SK-N-SH treated with all-trans-retinoic acid at 6 μM for 48 hours (cell line): ENCODE measurements around the gene EPRS1.

Experiments used
- ATAC-seq: fragments of 200-7000 bp; cut with Tn5 transposase; 3 replicates; pipeline ENCODE4 v1.9.1; 2020; ENCODE audit warnings: mild to moderate bottlenecking, moderate library complexity
- ARNTL ChIP-seq: fragments of 450-650 bp; formaldehyde crosslinking; IDR thresholded peaks from 2 replicates; pipeline ENCODE4 v1.5.0; 2020; ENCODE audit warnings: low read depth, mild to moderate bottlenecking, moderate library complexity, borderline replicate concordance
- BACH2 ChIP-seq: fragments of 250-450 bp; sonication (Bioruptor Pico); IDR thresholded peaks from 2 replicates; pipeline ENCODE4 v1.9.0; 2021; ENCODE audit warnings: mild to moderate bottlenecking, borderline replicate concordance
- CREB5 ChIP-seq: fragments of 250-450 bp; sonication (Bioruptor Pico); IDR thresholded peaks from 2 replicates; pipeline ENCODE4 v1.5.1; 2020; ENCODE audit warnings: low read depth, mild to moderate bottlenecking, moderate library complexity
- CSDC2 ChIP-seq: fragments of 250-450 bp; sonication (Bioruptor Pico); IDR thresholded peaks from 2 replicates; pipeline ENCODE4 v1.5.0; 2020; ENCODE audit warnings: mild to moderate bottlenecking, moderate library complexity
- CSRNP3 ChIP-seq: fragments of 250-450 bp; sonication (Bioruptor Pico); IDR thresholded peaks from 2 replicates; pipeline ENCODE4 v1.5.1; 2021; ENCODE audit warnings: mild to moderate bottlenecking, moderate library complexity
- ESRRG ChIP-seq: fragments of 250-450 bp; sonication (Bioruptor Pico); IDR thresholded peaks from 2 replicates; pipeline ENCODE4 v1.6.1; 2021; ENCODE audit warnings: mild to moderate bottlenecking
- GLIS3 ChIP-seq: fragments of 250-450 bp; sonication (Bioruptor Pico); IDR thresholded peaks from 2 replicates; pipeline ENCODE4 v1.5.0; 2020; ENCODE audit warnings: mild to moderate bottlenecking, moderate library complexity
- ISL1 ChIP-seq: fragments of 250-450 bp; sonication (Bioruptor Pico); IDR thresholded peaks from 2 replicates; pipeline ENCODE4 v2.1.2; 2022; ENCODE audit warnings: mild to moderate bottlenecking, moderate library complexity
- OSR1 ChIP-seq: fragments of 250-450 bp; sonication (Bioruptor Pico); IDR thresholded peaks from 2 replicates; pipeline ENCODE4 v1.8.0; 2022; ENCODE audit warnings: moderate library complexity, mild to moderate bottlenecking, inconsistent platforms
- PATZ1 ChIP-seq: fragments of 250-450 bp; sonication (Bioruptor Pico); IDR thresholded peaks from 2 replicates; pipeline ENCODE4 v1.8.0; 2020; ENCODE audit warnings: mild to moderate bottlenecking, moderate library complexity, borderline replicate concordance
- PPARA ChIP-seq: fragments of 250-450 bp; sonication (Bioruptor Pico); IDR thresholded peaks from 2 replicates; pipeline ENCODE4 v1.5.0; 2020; ENCODE audit warnings: mild to moderate bottlenecking, borderline replicate concordance
- RARB ChIP-seq: fragments of 250-450 bp; sonication (Bioruptor Pico); IDR thresholded peaks from 2 replicates; pipeline ENCODE4 v1.8.0; 2021; ENCODE audit warnings: mild to moderate bottlenecking, moderate library complexity
- SNAI2 ChIP-seq: fragments of 250-450 bp; sonication (Bioruptor Pico); IDR thresholded peaks from 2 replicates; pipeline ENCODE4 v1.5.0; 2020; ENCODE audit warnings: mild to moderate bottlenecking, moderate library complexity
- TCF4 ChIP-seq: fragments of 250-450 bp; sonication (Bioruptor Pico); IDR thresholded peaks from 2 replicates; pipeline ENCODE4 v1.8.0; 2021; ENCODE audit warnings: mild to moderate bottlenecking, moderate library complexity, borderline replicate concordance
- TOX ChIP-seq: fragments of 250-450 bp; sonication (Bioruptor Pico); IDR thresholded peaks from 2 replicates; pipeline ENCODE4 v1.8.0; 2021; ENCODE audit warnings: mild to moderate bottlenecking, moderate library complexity, borderline replicate concordance
- ZC3H10 ChIP-seq: fragments of 250-450 bp; sonication (Bioruptor Pico); IDR thresholded peaks from 2 replicates; pipeline ENCODE4 v1.5.1; 2021; ENCODE audit warnings: mild to moderate bottlenecking, moderate library complexity
- ZFP3 ChIP-seq: fragments of 250-450 bp; sonication (Bioruptor Pico); IDR thresholded peaks from 2 replicates; pipeline ENCODE4 v1.5.0; 2020; ENCODE audit warnings: mild to moderate bottlenecking, moderate library complexity
- ZFP30 ChIP-seq: fragments of 450-650 bp; formaldehyde crosslinking; IDR thresholded peaks from 2 replicates; pipeline ENCODE4 v1.5.0; 2022; ENCODE audit warnings: mild to moderate bottlenecking, moderate library complexity
- ZNF565 ChIP-seq: fragments of 450-650 bp; formaldehyde crosslinking; conservative IDR thresholded peaks from 2 replicates; pipeline ENCODE4 v1.5.0; 2020; ENCODE audit warnings: low read depth, mild to moderate bottlenecking, moderate library complexity
- ZNF70 ChIP-seq: fragments of 450-650 bp; formaldehyde crosslinking; IDR thresholded peaks from 2 replicates; pipeline ENCODE4 v1.5.0; 2020; ENCODE audit warnings: mild to moderate bottlenecking, moderate library complexity
- ZNF8 ChIP-seq: fragments of 450-650 bp; formaldehyde crosslinking; IDR thresholded peaks from 2 replicates; pipeline ENCODE4 v1.5.0; 2020; ENCODE audit warnings: mild to moderate bottlenecking, moderate library complexity
- TF ChIP-seq, protein P1 (sequence below): fragments of 250-450 bp; sonication (Bioruptor Pico); IDR thresholded peaks from 2 replicates; pipeline ENCODE4 v1.5.0; 2020; ENCODE audit warnings: mild to moderate bottlenecking, moderate library complexity

The EPRS1 gene

DNA sequence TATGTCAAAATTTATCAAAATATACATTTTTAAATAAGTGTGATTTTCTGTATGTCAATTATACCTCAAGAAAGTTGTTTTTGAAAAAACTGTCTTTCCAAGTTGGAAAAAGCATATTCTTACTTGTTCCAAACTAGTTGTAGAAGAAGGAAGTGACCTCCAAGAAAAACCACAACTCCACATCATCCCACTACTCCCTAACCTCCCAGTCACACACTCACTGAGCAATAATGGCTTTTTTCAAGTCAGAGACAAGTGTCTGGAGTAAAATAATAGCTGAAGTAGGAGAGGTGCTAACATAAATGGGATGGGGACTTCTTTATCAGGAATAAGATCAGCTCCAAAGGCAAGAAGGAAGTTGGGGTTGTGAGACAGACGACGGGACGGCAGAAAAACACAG lies 13.4 kb downstream of the EPRS1 start (continued):
- TF ChIP-seq CREB5, result no peak

DNA sequence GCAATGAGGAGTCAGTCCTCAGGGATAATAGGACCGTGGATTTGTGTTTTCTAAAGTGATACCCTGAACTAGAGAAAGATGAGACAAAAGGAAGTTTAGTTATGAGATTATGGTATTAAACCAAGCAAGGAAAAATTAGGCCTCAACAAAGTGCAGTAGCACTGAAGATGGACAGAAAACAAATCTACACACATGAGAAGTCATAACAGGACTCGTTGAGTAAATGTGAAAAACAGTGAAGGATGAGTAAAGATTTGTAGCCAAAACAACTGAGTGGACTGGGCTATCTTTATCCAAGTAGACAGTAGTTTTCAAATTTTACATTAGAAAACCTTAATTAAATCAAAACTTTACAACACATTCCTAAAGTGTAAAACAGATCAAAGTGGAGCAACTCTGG lies 15.0 kb downstream of the EPRS1 start:
- TF ChIP-seq ISL1 (no peak), ZNF565 (CRISPR knock-in tag) (no peak), TOX (CRISPR knock-in tag) (no peak), ZNF70 (CRISPR knock-in tag) (no peak), CSDC2 (no peak), CSRNP3 (CRISPR knock-in tag) (no peak), SNAI2 (CRISPR knock-in tag) (no peak), OSR1 (CRISPR knock-in tag) (no peak), ZNF8 (CRISPR knock-in tag) (no peak), BACH2 (CRISPR knock-in tag) (no peak), PATZ1 (CRISPR knock-in tag) (no peak), ESRRG (CRISPR knock-in tag) (no peak), TCF4 (CRISPR knock-in tag) (no peak), ZFP30 (CRISPR knock-in tag) (no peak), RARB (CRISPR knock-in tag) (no peak), GLIS3 (no peak), ZC3H10 (CRISPR knock-in tag) (no peak), ARNTL (CRISPR knock-in tag) (no peak), PPARA (CRISPR knock-in tag) (no peak)
- TF ChIP-seq, protein P1, sequence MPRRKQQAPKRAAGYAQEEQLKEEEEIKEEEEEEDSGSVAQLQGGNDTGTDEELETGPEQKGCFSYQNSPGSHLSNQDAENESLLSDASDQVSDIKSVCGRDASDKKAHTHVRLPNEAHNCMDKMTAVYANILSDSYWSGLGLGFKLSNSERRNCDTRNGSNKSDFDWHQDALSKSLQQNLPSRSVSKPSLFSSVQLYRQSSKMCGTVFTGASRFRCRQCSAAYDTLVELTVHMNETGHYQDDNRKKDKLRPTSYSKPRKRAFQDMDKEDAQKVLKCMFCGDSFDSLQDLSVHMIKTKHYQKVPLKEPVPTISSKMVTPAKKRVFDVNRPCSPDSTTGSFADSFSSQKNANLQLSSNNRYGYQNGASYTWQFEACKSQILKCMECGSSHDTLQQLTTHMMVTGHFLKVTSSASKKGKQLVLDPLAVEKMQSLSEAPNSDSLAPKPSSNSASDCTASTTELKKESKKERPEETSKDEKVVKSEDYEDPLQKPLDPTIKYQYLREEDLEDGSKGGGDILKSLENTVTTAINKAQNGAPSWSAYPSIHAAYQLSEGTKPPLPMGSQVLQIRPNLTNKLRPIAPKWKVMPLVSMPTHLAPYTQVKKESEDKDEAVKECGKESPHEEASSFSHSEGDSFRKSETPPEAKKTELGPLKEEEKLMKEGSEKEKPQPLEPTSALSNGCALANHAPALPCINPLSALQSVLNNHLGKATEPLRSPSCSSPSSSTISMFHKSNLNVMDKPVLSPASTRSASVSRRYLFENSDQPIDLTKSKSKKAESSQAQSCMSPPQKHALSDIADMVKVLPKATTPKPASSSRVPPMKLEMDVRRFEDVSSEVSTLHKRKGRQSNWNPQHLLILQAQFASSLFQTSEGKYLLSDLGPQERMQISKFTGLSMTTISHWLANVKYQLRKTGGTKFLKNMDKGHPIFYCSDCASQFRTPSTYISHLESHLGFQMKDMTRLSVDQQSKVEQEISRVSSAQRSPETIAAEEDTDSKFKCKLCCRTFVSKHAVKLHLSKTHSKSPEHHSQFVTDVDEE (CRISPR knock-in tag), result no peak
- no peak for ATAC-seq

DNA sequence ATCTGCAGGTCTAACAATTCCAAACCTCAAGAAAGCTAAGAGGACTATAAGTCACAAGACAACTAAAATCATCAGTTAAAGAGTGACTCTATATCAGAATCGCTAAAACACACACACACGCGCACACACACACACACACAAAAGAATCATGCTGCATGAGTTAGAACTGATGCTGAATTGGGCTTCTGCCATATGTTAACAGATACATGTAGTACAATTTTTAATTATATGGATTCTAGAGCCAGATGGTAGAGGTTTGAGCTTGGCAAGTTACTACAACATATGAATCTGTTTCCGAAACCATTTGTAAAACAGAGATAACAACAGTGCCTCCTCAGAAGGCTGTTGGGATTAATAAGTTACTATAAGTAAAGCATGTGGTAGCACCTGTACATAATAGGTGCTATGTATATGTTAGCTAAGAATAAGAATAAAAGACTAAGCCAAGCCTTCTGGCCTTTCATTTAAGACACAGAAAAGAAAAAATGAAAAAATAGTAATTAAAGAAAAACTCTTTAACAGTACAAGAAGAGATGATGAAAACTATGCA lies 17.9 kb downstream of the EPRS1 start:
- TF ChIP-seq TCF4 (CRISPR knock-in tag) (no peak), ZFP3 (no peak), ISL1 (no peak), CREB5 (no peak), GLIS3 (no peak), ZC3H10 (CRISPR knock-in tag) (no peak), TOX (CRISPR knock-in tag) (no peak), CSDC2 (no peak)
- TF ChIP-seq, protein P1 (CRISPR knock-in tag), result no peak
- ATAC-seq, result no peak
